Fibroblast of villous mesenchyme (primary cell): ENCODE results near the gene MASP2. TPM values are rescaled to one million over a fixed set of nuclear protein-coding genes. Genes with fewer than 3 reads are reported as not detected.
"Not testable (repeated sequence)": the region's sequence is repeated elsewhere in the genome, so short reads cannot be mapped to it uniquely, and the experiment has no call there.

ENCODE experiments used
- DNase-seq: peaks from one replicate; pipeline ENCODE4 v3.0.0-alpha.2; 2010; ENCODE audit warnings: low read depth
- H3K4me3 ChIP-seq: 2 replicates; pipeline ENCODE4 v1.5.1; 2011; ENCODE audit warnings: low read depth, mild to moderate bottlenecking, low read length
- total RNA-seq: library from RNA; depleted of rRNA; stranded (reverse); fragments of >200 nt; gene quantifications from 2 replicates; pipeline ENCODE4 v1.2.3, GENCODE V29; 2012
- TF ChIP-seq, protein P1 (sequence below): IDR thresholded peaks from 2 replicates; pipeline ENCODE4 v1.5.1; 2012; ENCODE audit warnings: low read depth, mild to moderate bottlenecking, low read length; ENCODE audit not compliant: insufficient read depth

MASP2 gene
- total RNA-seq, 1 donor, result not detected

DNA sequence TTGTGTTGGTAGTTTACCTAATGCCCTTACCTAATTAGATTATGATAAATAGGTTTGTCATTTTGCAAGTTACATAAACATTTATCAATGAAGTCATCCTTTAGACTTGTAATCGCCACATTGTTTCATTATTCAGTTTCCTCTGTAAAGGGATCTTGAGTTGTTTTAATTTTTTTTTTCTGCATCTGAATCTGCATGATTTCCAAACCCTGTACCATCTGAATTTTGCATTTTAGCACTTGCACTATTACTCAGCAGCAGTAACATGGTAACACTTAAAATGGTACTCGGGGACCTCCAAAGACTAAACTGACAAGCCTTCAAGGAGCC, 22.2 kb downstream of the MASP2 start:
- TF ChIP-seq, protein P1, sequence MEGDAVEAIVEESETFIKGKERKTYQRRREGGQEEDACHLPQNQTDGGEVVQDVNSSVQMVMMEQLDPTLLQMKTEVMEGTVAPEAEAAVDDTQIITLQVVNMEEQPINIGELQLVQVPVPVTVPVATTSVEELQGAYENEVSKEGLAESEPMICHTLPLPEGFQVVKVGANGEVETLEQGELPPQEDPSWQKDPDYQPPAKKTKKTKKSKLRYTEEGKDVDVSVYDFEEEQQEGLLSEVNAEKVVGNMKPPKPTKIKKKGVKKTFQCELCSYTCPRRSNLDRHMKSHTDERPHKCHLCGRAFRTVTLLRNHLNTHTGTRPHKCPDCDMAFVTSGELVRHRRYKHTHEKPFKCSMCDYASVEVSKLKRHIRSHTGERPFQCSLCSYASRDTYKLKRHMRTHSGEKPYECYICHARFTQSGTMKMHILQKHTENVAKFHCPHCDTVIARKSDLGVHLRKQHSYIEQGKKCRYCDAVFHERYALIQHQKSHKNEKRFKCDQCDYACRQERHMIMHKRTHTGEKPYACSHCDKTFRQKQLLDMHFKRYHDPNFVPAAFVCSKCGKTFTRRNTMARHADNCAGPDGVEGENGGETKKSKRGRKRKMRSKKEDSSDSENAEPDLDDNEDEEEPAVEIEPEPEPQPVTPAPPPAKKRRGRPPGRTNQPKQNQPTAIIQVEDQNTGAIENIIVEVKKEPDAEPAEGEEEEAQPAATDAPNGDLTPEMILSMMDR, result no peak
- H3K4me3 ChIP-seq, result no peak overlapping the region
- DNase-seq, result no peak

- TF ChIP-seq, protein P1, result no peak
- DNase-seq, result no peak
These were observed 22.7 kb downstream of the MASP2 start for GRCh38 chr1:11024154-11024873.

GRCh38 chr1:11023201-11023600, 23.8 kb downstream of the MASP2 start:
- no peak for DNase-seq
- TF ChIP-seq, protein P1, result no peak
- H3K4me3 ChIP-seq, result no peak overlapping the region

More at GRCh38 chr1:11024154-11024873, 22.7 kb downstream of the MASP2 start:
- no peak overlapping the region for H3K4me3 ChIP-seq

- TF ChIP-seq, protein P1, result no peak
- DNase-seq, result no peak
- no peak overlapping the region for H3K4me3 ChIP-seq
These were observed 27.1 kb downstream of the MASP2 start for GRCh38 chr1:11019971-11020370.

DNA sequence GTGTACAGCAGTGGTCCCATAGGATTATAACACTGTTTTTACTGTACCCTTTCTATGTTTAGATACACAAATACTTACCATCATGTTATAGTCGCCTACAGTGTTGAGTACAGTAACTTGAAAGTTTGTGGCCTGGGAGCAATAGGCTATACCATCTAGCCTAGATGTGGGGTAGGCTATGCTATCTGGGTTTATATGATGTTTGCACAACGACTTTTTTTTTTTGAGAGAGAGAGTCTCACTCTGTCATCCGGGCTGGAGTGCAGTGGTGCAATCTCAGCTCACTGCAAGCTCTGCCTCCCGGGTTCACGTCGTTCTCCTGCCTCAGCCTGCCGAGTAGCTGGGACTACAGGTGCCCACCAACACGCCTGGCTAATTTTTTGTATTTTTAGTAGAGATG, 27.7 kb downstream of the MASP2 start:
- not testable (repeated sequence) for DNase-seq, H3K4me3 ChIP-seq

DNA sequence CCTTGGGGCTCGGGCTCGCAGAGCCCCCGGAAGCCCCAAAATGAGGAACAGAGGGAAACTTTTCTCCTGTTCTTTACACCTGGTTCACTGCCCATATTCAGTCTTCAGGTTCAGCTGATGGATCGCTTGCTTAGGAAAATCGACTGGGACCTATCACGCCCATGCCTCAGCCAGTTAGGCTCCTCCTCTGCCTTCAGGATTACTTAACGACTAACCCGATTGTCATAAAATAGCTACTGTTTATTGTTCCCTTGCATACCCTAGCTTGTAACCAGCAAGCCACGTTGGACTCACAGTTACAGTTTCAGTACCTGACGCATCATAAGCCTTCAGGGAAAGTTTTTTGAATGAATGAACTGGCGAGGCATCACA, 33.9 kb downstream of the MASP2 start:
- peak overlapping the region; percentile 91 for H3K4me3 ChIP-seq
- no peak for DNase-seq
- TF ChIP-seq, protein P1, result no peak

DNA sequence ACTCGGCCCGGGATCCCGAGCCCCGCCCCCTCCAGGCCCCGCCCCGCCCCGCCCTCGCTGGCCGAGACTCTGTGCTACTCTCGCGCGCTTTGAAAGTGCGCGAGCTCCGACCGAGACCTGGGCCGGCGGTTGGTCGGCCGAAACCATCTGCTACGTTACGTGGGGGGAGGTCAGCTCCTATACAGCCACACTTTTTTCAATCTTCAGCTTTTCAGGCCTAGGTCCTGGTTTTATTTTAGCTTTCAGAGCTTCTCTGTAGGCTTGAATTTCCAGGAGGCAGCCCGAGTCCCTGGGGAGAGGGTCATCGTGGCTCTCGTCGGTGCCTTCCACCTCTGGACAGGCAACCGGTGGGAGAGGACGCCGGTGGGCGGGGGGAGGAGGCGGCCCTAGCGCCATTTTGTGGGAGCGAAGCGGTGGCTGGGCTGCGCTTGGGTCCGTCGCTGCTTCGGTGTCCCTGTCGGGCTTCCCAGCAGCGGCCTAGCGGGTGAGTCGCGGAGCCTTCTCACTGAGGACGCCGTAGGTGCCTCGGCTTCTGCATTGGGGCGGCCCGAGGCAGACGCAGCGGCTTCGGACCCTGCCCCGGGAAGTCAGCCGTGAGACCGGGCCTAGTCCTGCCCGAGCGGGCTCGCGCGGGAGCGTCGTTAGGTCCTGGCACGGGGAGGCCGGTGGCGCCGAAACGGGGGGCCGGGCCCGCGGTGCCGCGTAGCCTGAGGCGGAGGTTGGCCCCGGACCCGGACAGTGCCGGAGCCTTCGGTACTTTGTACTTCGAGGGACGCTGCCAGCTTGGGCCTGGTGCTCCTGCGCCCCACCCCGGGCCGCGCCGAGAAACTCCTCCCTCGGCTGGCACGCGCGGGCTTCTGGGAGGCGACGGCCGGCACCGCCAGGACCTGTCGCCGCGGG, 34.5 kb downstream of the MASP2 start, which contains the start of gene TARDBP:
Gene TARDBP (plus strand): TSS at position 395 of the 900 bp plus-strand sequence. CDS start 1,074 bp downstream, outside the sequence.
- TF ChIP-seq, protein P1, result no peak
- peak; percentile 92 for DNase-seq
- peak within 1 kb of the TSS; percentile 91 for H3K4me3 ChIP-seq
